K562 (cell line): ENCODE data around the gene KIF7. TPM values are rescaled to one million over a fixed set of nuclear protein-coding genes. Genes with fewer than 3 reads are reported as not detected.

Experiments
- ATAC-seq: fragments of 200-7000 bp; cut with Tn5 transposase; 3 replicates; pipeline ENCODE4 v1.9.1; 2020; ENCODE audit warnings: moderate library complexity
- BruUV-seq: library from RNA; stranded (reverse); fragments of 400-500 nt; replicated peaks from 2 replicates; lab custom pipeline; 2021; lab: Mats Ljungman, UMichigan
- CTCF ChIA-PET: fragments of 300-600 bp; formaldehyde crosslinking; extraction: SDS; loops from one replicate; lab custom pipeline; 2021; ENCODE audit warnings: low intra/inter-chr PET ratio; lab: Yijun Ruan, JAX
- POLR2A ChIA-PET: fragments of 300-600, 350-650 bp; sonication (Branson Sonifier 250); formaldehyde crosslinking; extraction: SDS; loops from one replicate; lab custom pipeline; 2021; ENCODE audit warnings: antibody characterized with exemption, inconsistent platforms; lab: Yijun Ruan, JAX
- DNase-seq, 4 experiments: peaks; one replicate each; pipeline versions ENCODE4 v3.0.0 to v3.0.0-alpha.2; 2011 to 2018; ENCODE audit warnings: low spot score in 3 of 4, mixed read lengths in 3 of 4; ENCODE audit errors: extremely low read depth in 1 of 4
- FAIRE-seq: peaks from 2 replicates; lab custom pipeline; 2011; peaks lifted over from hg19 to GRCh38; lab: Jason Lieb, UNC
- H2AFZ ChIP-seq: 2 replicates; pipeline ENCODE4 v1.6.0; 2011; ENCODE audit warnings: low read depth, low read length, control low read depth, inconsistent platforms
- H3K27ac ChIP-seq: fragments of 200-600 bp; 3 replicates; pipeline ENCODE4 v1.8.0; 2011; ENCODE audit warnings: low read depth, mild to moderate bottlenecking, control low read depth, inconsistent platforms, low read length, moderate library complexity, mixed read lengths; ENCODE audit errors: extremely low read depth
- H3K27me3 ChIP-seq, 2 experiments: fragments of 300-600 bp in 1 of 2; 2 replicates in 1 of 2; 3 replicates in 1 of 2; pipeline versions ENCODE4 v1.6.0 to v1.8.0; 2011; ENCODE audit warnings: inconsistent platforms in 2 of 2, low read length in 2 of 2, mild to moderate bottlenecking in 1 of 2, mixed read lengths in 1 of 2, moderate library complexity in 1 of 2; ENCODE audit not compliant: control insufficient read depth in 2 of 2, insufficient read depth in 2 of 2
- H3K36me3 ChIP-seq: fragments of 300-600 bp; 3 replicates; pipeline ENCODE4 v1.8.0; 2011; ENCODE audit warnings: mild to moderate bottlenecking, low read length, inconsistent platforms; ENCODE audit not compliant: control insufficient read depth, insufficient read depth
- H3K4me1 ChIP-seq, 2 experiments: fragments of 200-600 bp in 1 of 2; replicated peaks in 1 of 2; 2 replicates in 1 of 2; 3 replicates in 1 of 2; pipeline versions ENCODE4 v1.5.1 to v1.8.0; 2011; ENCODE audit warnings: inconsistent platforms in 2 of 2, low read length in 2 of 2, mild to moderate bottlenecking in 1 of 2, mixed read lengths in 1 of 2, moderate library complexity in 1 of 2; ENCODE audit not compliant: control insufficient read depth in 2 of 2, insufficient read depth in 2 of 2
- H3K4me2 ChIP-seq: 2 replicates; pipeline ENCODE4 v1.6.1; 2011; ENCODE audit warnings: low read length, control low read depth, inconsistent platforms, mixed read lengths; ENCODE audit not compliant: insufficient read depth
- H3K4me3 ChIP-seq: fragments of 200-600 bp; sonication (generic), shearing (Covaris generic); 2 replicates; pipeline ENCODE4 v1.5.1; 2016; ENCODE audit warnings: control low read depth, inconsistent platforms
- H3K79me2 ChIP-seq: fragments of 200-600 bp; 3 replicates; pipeline ENCODE4 v1.8.0; 2011; ENCODE audit warnings: low read length, inconsistent platforms; ENCODE audit not compliant: control insufficient read depth, insufficient read depth
- H3K9ac ChIP-seq, 2 experiments: 2 replicates each; pipeline versions ENCODE4 v1.6.0 to v1.6.1; 2011; ENCODE audit warnings: low read depth in 2 of 2, low read length in 2 of 2, control low read depth in 1 of 2, inconsistent platforms in 1 of 2, mild to moderate bottlenecking in 1 of 2, mixed read lengths in 1 of 2; ENCODE audit not compliant: insufficient read depth in 1 of 2
- H3K9me1 ChIP-seq: one replicate; pipeline ENCODE4 v1.6.0; 2011; ENCODE audit warnings: inconsistent platforms, mild to moderate bottlenecking, low read length, moderate library complexity; ENCODE audit not compliant: control insufficient read depth, insufficient read depth
- H3K9me3 ChIP-seq: replicated peaks from 2 replicates; pipeline ENCODE4 v1.5.1; 2011; ENCODE audit warnings: low read depth, low read length, inconsistent platforms; ENCODE audit not compliant: control insufficient read depth, insufficient read depth
- H4K20me1 ChIP-seq: replicated peaks from 2 replicates; pipeline ENCODE4 v1.6.1; 2011; ENCODE audit warnings: low read length, inconsistent platforms, mixed read lengths; ENCODE audit not compliant: control insufficient read depth, insufficient read depth
- ATF6 ChIP-seq: sonication (generic); formaldehyde crosslinking; IDR thresholded peaks from 2 replicates; pipeline ENCODE4 v1.4.0; 2020; ENCODE audit warnings: mild to moderate bottlenecking, missing genetic modification reagents
- CTCF ChIP-seq, 3 experiments: IDR thresholded peaks in 2 of 3; conservative IDR thresholded peaks in 1 of 3; 2 replicates each; pipeline ENCODE4 v1.5.1; 2011 to 2012; ENCODE audit warnings: low read length in 3 of 3, mild to moderate bottlenecking in 3 of 3, control low read depth in 2 of 3, improper control_type of control experiment in 1 of 3, inconsistent platforms in 1 of 3, low read depth in 1 of 3, mixed read lengths in 1 of 3, moderate library complexity in 1 of 3; ENCODE audit not compliant: insufficient read depth in 2 of 3
- SPI1 ChIP-seq: IDR thresholded peaks from 2 replicates; pipeline ENCODE4 v1.6.1; 2011; ENCODE audit warnings: low read depth, low read length, control low read depth, borderline replicate concordance
- ZNF124 ChIP-seq: sonication (generic); formaldehyde crosslinking; IDR thresholded peaks from 2 replicates; pipeline ENCODE4 v1.8.1; 2022; ENCODE audit warnings: missing genetic modification reagents
- WGBS: fragments of 100-300 bp; shearing (Covaris generic); methylation state at CpG from one replicate; pipeline ENCODE4 v1.1.6; 2016; ENCODE audit warnings: low coverage, mixed read lengths; ENCODE audit not compliant: insufficient coverage; ENCODE audit errors: missing lambda C conversion rate; 5-methylcytosine and 5-hydroxymethylcytosine counted together
- in situ Hi-C: fragments of 300-500 bp; cut with MboI; formaldehyde crosslinking; loops from 4 replicates; pipeline ENCODE4 v1.15.0; 2018; ENCODE audit warnings: inconsistent platforms, mixed read lengths
- intact Hi-C: fragments of 100-400 bp; cut with micrococcal nuclease; formaldehyde crosslinking; loops from 2 replicates; pipeline ENCODE4 v1.14.2; 2022
- polyA plus RNA-seq, 8 experiments: library from polyadenylated mRNA; depleted of rRNA in 4 of 8; stranded (reverse) in 5 of 8; unstranded in 3 of 8; fragments of >200 nt; fragmentation: Nextera tagmentation in 2 of 8; fragmentation: Illumina TruSeq in 1 of 8; extraction: Ambion mirVana in 2 of 8; extraction: Trizol in 1 of 8; gene quantifications; 2 replicates each; pipeline versions ENCODE4 v1.2.1 to v1.2.3, GENCODE V29; 2011 to 2014; ENCODE audit warnings: inconsistent platforms in 1 of 8, missing spikeins in 1 of 8
- total RNA-seq, 7 experiments: library from RNA; depleted of rRNA in 6 of 7; stranded (reverse); fragments of >200 nt in 6 of 7; fragmentation: Illumina TruSeq in 2 of 7; extraction: Trizol in 2 of 7; gene quantifications; 2 replicates each; pipeline versions ENCODE4 v1.2.1 to v1.2.3, GENCODE V29; 2011 to 2021; ENCODE audit warnings: low replicate concordance in 1 of 7

The KIF7 gene
- total and polyA plus RNA-seq, 9 of the 15 experiments (the other 6 are each of a cell fraction or from before 2014, with no cell fraction given), result 0.04 to 2.0 (median 0.58) TPM

- Histone ChIP-seq H3K36me3 (no peaks in the 10 kb centered on the region), H3K27me3 (peaks cover 14 to 54% of the 10 kb centered on the region in 2 experiments), H2AFZ (no peak overlapping the region), H3K9me1 (no peaks in the 10 kb centered on the region), H3K79me2 (no peaks in the 10 kb centered on the region), H4K20me1 (peaks cover 2% of the 10 kb centered on the region; the same call in 1 of the 2 replicates), H3K4me1 (peaks cover 0 to 8% of the 10 kb centered on the region in 2 experiments; a peak in 2 of 5 replicates), H3K9ac (no peak overlapping the region), H3K4me3 (no peak overlapping the region), H3K4me2 (no peak overlapping the region), H3K9me3 (no peaks in the 10 kb centered on the region), H3K27ac (no peak overlapping the region)
- WGBS, result 2% methylated on average over 6 of the region's 6 CpGs
- no TSS peak for BruUV-seq
- DNase-seq, result no peak
- TF ChIP-seq SPI1 (peak; percentile 69), ATF6 (CRISPR knock-in tag) (no peak)
- no peak for ATAC-seq
- FAIRE-seq, result no peak
- intact Hi-C loops (no loop called here), in situ Hi-C loops (no loop called here)
- CTCF ChIA-PET, result interaction anchor here (0.6 kb wide), 1 partner anchor 199 kb away, joined by 3 read pairs; no protein-coding TSS in a partner anchor
- POLR2A ChIA-PET, result no interaction called here
Observed at GRCh38 chr15:89675606-89676005, 20.3 kb upstream of the KIF7 start.

- whole genome bisulfite sequencing, result 31% methylated on average over 4 of the region's 4 CpGs
- no TSS peak for BruUV-seq
- intact Hi-C loops (no loop called here), in situ Hi-C loops (no loop called here)
- Histone ChIP-seq H3K79me2 (no peaks in the 10 kb centered on the region), H3K4me3 (no peak overlapping the region), H4K20me1 (peaks cover 2% of the 10 kb centered on the region; the same call in 1 of the 2 replicates), H3K27ac (no peak overlapping the region), H3K27me3 (peaks cover 19 to 60% of the 10 kb centered on the region in 2 experiments), H3K4me1 (peaks cover 0 to 11% of the 10 kb centered on the region in 2 experiments; a peak in 3 of 5 replicates), H3K9ac (no peak overlapping the region), H3K4me2 (no peak overlapping the region), H2AFZ (no peak overlapping the region), H3K9me1 (no peaks in the 10 kb centered on the region), H3K36me3 (no peaks in the 10 kb centered on the region)
- CTCF ChIA-PET, result interaction anchor here (0.8 kb wide), 1 partner anchor 179 kb away, joined by 3 read pairs; no protein-coding TSS in a partner anchor
- ATAC-seq, result no peak
- FAIRE-seq, result no peak
- POLR2A ChIA-PET, result interaction anchor here (0.6 kb wide), 1 partner anchor 121 kb away, joined by 3 read pairs; no protein-coding TSS in a partner anchor
- DNase-seq, result no peak
- peak in 2 of 3 experiments; percentile 7 to 41; a peak in 2 of 6 replicates for TF ChIP-seq CTCF (IDR thresholded peaks at IDR 0.05 in 2 of 3, conservative IDR thresholded peaks at IDR 0.05 in 1 of 3; ENCODE audit: insufficient read depth in 2 of 3, low read depth in 1 of 3, low read length in 3 of 3)
- TF ChIP-seq ZNF124, result no peak
- TF ChIP-seq, all 486 proteins: peak for 1
- H3K9me3 ChIP-seq, result no peaks in the 10 kb centered on the region
Observed at GRCh38 chr15:89674526-89674925, 19.3 kb upstream of the KIF7 start.
